ENCODE measurements around the gene AP3D1.

Gene AP3D1

DNA sequence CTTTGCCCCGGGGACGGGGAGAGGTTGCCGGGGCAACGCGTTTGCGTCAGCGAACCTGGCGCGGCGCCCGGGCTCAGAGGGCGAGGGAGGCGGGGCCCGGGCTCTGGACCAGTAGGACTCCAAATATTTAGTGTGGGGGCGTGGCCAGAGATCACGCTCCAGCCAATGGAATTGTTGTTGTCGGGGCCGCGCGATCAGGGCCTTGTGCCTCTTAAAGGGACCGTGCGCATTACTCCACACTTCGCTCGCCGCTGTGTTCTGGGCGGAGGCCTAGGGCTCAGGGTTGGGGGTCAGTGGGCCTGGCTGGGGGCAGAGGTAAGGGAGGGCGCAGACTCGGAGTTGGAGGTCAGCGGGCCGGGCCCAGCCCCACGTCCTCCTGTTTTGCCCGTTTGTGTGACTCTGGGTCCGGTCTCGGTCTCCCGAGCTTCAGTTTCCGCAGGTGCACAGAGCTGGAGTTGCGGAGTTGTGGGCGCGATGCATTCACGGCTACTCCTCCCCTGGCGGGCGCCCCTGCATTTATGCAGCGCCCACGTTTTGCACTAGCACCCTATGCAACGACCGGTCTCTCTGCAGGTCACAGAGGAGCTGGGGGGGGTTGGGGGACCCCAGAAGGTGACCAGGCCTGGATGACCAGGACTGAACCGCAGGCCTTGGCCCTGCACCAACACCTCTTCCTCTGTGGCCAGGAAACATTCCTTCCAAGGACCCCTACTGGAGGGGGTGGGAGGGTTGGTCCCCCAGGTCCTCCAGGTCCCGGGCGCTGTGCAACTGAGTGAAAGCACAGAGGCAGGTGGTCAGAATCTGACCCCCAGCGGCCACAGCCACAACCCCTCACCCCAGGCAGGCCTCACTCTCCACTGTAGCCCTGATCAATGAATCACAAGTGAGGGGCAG lies 89.6 kb downstream of the AP3D1 start:
- Mint-ChIP-seq H3K4me3 (peak overlapping the region; percentile 86 to 96 (median 94)), H3K4me1 (peaks cover 27% of the 10 kb centered on the region), H3K36me3 (ENCODE audit: low read depth) (no peaks in the 10 kb centered on the region), H3K27me3 (ENCODE audit: low read depth) (no peaks in the 10 kb centered on the region), H3K27ac (peak overlapping the region; percentile 98 to 100 (median 99)), H3K9me3 (no peaks in the 10 kb centered on the region)
- TF ChIP-seq, protein P1, sequence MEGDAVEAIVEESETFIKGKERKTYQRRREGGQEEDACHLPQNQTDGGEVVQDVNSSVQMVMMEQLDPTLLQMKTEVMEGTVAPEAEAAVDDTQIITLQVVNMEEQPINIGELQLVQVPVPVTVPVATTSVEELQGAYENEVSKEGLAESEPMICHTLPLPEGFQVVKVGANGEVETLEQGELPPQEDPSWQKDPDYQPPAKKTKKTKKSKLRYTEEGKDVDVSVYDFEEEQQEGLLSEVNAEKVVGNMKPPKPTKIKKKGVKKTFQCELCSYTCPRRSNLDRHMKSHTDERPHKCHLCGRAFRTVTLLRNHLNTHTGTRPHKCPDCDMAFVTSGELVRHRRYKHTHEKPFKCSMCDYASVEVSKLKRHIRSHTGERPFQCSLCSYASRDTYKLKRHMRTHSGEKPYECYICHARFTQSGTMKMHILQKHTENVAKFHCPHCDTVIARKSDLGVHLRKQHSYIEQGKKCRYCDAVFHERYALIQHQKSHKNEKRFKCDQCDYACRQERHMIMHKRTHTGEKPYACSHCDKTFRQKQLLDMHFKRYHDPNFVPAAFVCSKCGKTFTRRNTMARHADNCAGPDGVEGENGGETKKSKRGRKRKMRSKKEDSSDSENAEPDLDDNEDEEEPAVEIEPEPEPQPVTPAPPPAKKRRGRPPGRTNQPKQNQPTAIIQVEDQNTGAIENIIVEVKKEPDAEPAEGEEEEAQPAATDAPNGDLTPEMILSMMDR (IDR thresholded peaks at IDR 0.05; ENCODE audit: unreplicated experiment in 3 of 3): no peak

DNA sequence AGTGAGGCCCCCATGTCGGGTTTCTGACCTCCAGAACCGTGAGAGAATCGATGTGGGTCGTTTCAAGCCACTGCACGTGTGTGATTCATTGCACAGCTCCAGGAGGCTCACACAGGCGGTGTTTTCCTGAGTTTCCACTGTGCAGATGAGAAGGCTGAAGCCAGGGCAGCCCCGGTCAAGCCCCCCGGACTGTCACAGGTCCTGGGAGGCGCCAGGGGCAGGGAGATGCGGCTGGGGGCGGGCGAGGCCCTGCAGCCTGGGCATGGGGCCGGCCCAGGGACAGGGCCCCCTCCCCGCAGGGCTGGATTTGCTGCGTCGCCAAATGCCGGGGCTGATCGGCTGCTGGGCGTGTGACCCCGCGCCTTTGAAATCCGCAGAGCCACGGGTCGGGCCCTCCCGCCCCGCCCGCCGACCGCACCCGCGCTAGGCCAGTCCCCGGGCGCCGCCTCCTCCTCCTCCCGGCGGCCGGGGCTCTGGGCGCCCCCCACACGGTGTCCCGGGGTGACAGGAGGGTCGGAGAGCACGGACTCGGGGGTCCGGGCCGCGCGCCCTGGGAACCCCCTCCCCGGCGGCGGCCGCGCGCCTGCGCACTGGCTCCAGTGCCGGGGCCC lies 90.4 kb downstream of the AP3D1 start:
- Mint-ChIP-seq H3K4me3 (peak overlapping the region; percentile 90 to 92 (median 91)), H3K27me3 (ENCODE audit: low read depth) (no peaks in the 10 kb centered on the region), H3K9me3 (no peaks in the 10 kb centered on the region), H3K27ac (peak overlapping the region; percentile 99 to 100 (median 100)), H3K4me1 (peaks cover 27% of the 10 kb centered on the region), H3K36me3 (ENCODE audit: low read depth) (no peaks in the 10 kb centered on the region)
- TF ChIP-seq, protein P1 (IDR thresholded peaks at IDR 0.05; ENCODE audit: unreplicated experiment in 3 of 3): no peak

DNA sequence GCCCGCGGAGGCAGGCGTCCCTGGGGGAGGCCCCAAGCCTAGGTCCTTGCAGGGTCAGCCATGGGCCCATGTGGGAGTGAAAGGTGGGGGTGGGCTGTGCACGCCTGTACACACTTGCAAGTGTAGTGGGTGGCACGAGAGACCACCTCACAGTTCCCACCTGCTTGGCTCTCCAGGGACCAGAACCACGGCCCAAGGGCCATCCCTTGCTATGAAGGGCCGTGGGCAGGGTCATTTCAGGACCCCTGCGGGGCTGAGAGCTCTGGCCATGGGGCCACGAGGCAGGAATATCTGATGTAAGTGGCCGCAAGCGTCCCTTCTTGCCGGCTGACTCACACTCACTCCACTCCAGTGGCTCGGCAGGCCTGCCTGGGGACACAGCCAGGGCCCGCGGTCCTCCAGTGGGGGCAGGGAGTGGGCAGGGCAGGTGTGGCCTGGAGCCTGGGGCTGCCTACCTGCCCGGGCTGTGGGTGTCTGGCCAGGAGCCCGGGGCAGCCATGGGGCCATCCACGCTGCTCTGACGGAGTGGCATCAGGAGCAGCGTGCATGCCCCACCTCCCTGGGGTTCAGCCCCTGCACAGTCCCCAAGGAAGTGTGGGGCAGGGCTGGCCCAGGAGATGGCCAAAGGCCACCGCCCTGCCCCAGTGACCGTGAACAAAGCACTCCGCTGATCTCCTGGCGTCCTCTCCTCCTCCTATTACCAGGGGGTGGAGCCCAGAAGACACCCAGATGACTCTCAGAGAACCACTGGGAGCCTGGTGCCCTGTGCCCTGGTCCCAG lies 91.8 kb downstream of the AP3D1 start:
- Mint-ChIP-seq H3K27me3 (ENCODE audit: low read depth) (no peaks in the 10 kb centered on the region), H3K27ac (peak overlapping the region; percentile 97 to 100 (median 99)), H3K4me1 (peaks cover 32% of the 10 kb centered on the region), H3K9me3 (no peaks in the 10 kb centered on the region), H3K36me3 (ENCODE audit: low read depth) (no peaks in the 10 kb centered on the region), H3K4me3 (peak overlapping the region; percentile 90 to 92 (median 91))
- TF ChIP-seq, protein P1 (IDR thresholded peaks at IDR 0.05; ENCODE audit: unreplicated experiment in 3 of 3): no peak

DNA sequence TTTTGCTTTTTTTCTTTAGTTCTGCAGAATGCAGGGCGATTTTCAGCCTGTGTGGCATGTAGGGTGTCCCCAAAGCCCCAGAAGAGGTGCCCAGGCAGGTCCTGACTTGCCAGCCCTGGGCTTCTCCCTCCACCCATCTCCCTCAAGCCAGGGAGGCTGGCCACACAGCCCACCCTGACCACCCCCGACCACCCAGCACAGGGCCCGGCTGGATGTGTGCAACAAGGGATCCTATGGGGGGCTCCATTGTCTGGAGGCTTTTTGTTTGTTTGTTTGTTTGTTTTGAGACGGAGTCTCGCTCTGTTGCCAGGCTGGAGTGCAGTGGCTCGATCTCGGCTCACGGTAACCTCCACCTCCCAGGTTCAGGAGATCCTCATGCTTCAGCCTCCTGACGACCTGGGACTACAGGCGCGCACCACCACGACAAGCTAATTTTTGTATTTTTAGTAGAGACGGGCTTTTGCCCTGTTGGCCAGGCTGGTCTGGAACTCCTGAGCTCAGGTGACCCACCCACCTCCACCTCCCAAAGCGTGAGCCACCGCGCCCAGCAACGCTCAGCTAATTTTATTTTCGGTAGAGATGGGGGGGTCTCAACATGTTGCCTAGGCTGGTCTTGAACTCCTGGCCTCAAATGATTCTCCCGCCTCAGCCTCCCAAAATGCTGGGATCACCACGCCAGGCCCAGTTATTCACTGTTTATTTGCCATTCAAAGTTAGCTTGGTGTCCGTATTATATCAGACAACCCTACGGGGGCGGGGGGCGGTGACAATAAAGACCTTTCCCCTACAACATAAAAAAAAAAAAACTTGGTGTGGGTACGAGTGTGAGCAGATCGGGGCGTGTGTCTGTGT lies 92.6 kb downstream of the AP3D1 start:
- H3K27ac Mint-ChIP-seq: peak overlapping the region; percentile 96 to 100 (median 99)
- H3K27me3 Mint-ChIP-seq (ENCODE audit: low read depth): no peaks in the 10 kb centered on the region
- H3K9me3 Mint-ChIP-seq: no peaks in the 10 kb centered on the region
- TF ChIP-seq, protein P1 (IDR thresholded peaks at IDR 0.05; ENCODE audit: unreplicated experiment in 3 of 3): no peak
- H3K4me1 Mint-ChIP-seq: peaks cover 32% of the 10 kb centered on the region
- no peaks in the 10 kb centered on the region for H3K36me3 Mint-ChIP-seq (ENCODE audit: low read depth)
- peak overlapping the region; percentile 63 to 71 (median 65) for H3K4me3 Mint-ChIP-seq

Measured in nephron (organoid).